GM12874 (cell line): ENCODE measurements around the gene KAT8.

Experiments
- CTCF ChIP-seq: IDR thresholded peaks from 2 replicates; pipeline ENCODE4 v1.5.1; 2011; ENCODE audit warnings: low read depth, mild to moderate bottlenecking, control low read depth, low read length, moderate library complexity; ENCODE audit not compliant: insufficient read depth

KAT8 gene

GRCh38 chr16:31132303-31132979 is 15.0 kb downstream of the KAT8 start:
- TF ChIP-seq CTCF, result no peak

- TF ChIP-seq CTCF, result no peak
These were observed 15.6 kb downstream of the KAT8 start for GRCh38 chr16:31133046-31133501.

- TF ChIP-seq CTCF, result no peak
These were observed 16.7 kb downstream of the KAT8 start for GRCh38 chr16:31134091-31134571.

- no peak for TF ChIP-seq CTCF
These were observed 17.4 kb downstream of the KAT8 start for GRCh38 chr16:31134625-31135534.

GRCh38 chr16:31135535-31136286 is 18.2 kb downstream of the KAT8 start, which contains the start of gene PRSS8:
Gene PRSS8, minus strand, starts transcription at chr16:31135727. Its CDS starts 229 bp downstream, at chr16:31135498.
- no peak for TF ChIP-seq CTCF

GRCh38 chr16:31136287-31136662 is 18.8 kb downstream of the KAT8 start:
- TF ChIP-seq CTCF, result no peak
